CD4-positive, alpha-beta T cell treated with Interleukin-15 for 1 hour (primary cell): ENCODE results near the gene HES5.

Experiments
- DNase-seq: peaks from one replicate; pipeline ENCODE4 v3.0.0-alpha.2; 2020

HES5 gene

GRCh38 chr1:2530513-2531361, 674 bp upstream of the HES5 start:
- DNase-seq = no peak

GRCh38 chr1:2528966-2529783, 888 bp downstream of the HES5 start:
- peak; percentile 65 for DNase-seq

GRCh38 chr1:2528611-2528965, 1.5 kb downstream of the HES5 start:
- DNase-seq = no peak

DNA sequence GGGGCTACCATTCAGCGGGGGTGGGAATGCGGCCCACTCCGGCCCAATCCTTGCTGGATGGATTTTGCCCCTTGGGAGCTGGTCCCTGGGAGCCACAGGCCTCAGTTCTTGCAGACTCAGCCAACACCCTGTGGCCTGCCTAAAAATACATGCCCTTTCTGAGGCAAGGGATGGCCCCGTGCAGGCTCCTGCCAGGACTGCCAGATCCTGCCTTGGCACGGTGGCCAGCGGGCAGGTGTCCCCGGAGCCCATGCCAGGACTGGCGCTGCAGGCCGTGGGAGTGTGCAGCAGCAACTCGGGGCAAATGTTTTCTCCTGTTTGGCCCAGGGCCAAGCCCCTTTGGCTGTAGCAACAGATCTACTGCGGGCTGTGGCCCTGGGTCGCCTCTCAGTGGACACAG, 2.0 kb downstream of the HES5 start:
- DNase-seq = no peak

GRCh38 chr1:2527556-2527860, 2.6 kb downstream of the HES5 start:
- no peak for DNase-seq

- peak; percentile 30 for DNase-seq
Measured at GRCh38 chr1:2526824-2527555, 3.1 kb downstream of the HES5 start.

- peak; percentile 89 for DNase-seq
Measured at GRCh38 chr1:2525920-2526823, 3.9 kb downstream of the HES5 start, which contains the start of gene PANK4. Gene PANK4, minus strand, starts transcription at chr1:2526596. Its CDS starts 9 bp downstream, at chr1:2526587.

- no peak for DNase-seq
Measured at GRCh38 chr1:2525572-2525919, 4.5 kb downstream of the HES5 start.

DNA sequence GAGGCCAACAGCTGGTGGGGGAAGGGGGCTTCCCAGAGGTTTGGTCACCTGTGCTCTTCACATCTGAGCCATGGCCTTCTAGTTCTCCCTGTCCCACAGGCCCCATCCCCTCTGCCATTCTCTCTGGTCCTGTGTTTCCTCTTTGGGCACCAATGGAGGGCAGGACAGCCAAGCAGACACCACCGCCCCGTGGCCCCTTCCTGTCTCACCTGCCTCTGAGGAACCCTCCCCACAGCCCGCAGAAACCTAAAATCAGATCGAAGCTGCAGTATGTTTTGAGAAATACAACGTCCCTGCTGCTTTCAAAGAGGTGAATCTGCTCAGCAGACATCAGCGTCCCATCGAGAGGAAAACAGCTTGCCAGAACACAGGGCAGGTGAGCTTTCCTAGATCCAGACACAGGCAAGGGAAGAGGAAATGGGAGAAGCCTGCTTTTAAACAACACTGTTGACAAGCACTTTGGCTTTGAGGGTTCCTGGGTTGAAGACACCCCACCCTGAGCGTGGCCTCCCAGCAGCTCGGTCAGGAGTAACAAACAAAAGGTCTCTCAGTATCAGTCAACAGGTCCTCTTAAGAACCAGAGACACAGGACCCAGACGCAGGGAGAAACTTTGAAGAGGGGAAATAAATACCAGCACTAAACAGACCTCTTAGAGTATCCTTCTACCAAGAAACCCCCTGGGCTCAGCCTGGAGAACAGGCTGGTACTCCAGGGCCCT, 6.0 kb downstream of the HES5 start:
- DNase-seq = peak; percentile 37

DNA sequence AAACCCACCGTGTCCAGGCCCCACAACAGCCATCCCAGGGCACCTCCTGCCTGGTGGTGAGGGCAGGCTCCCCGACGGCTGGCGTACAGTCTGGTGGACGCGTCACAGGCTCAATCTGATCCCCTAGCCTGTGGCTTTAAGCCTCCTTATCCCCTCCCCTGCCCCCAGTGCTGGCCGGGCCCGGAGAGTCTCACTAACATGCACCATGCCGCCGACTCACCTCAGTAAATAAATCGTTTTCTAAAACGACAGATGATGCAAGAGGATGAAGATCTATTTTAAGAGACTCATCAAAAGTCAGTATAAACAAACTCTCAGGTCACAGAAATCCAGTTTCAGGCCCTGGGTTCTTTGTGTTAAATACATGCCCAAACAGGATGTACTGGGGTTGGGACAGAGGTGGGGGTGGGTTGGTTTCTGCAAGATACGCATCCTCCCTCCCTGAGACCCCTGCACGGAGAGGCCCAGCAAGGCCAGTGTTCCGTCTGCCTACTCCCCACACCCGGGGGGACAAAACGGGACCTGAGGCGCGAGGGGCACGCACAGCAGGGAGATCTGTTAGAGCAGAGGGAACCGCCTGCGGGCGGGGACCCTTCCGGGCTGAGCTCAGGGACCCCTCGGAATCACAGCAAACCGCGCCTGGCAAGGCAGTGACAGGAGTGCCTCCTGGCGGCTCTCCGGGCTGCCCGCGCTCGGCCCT, 6.7 kb downstream of the HES5 start:
- DNase-seq = no peak

- DNase-seq = no peak
Measured at GRCh38 chr1:2522230-2522629, 7.8 kb downstream of the HES5 start.

GRCh38 chr1:2520806-2521205, 9.3 kb downstream of the HES5 start:
- no peak for DNase-seq

GRCh38 chr1:2520206-2520605, 9.9 kb downstream of the HES5 start:
- no peak for DNase-seq

GRCh38 chr1:2519729-2520128, 10.3 kb downstream of the HES5 start:
- DNase-seq = no peak

GRCh38 chr1:2519029-2519685, 10.9 kb downstream of the HES5 start:
- DNase-seq = no peak

- no peak for DNase-seq
Measured at GRCh38 chr1:2518528-2518927, 11.5 kb downstream of the HES5 start.

DNA sequence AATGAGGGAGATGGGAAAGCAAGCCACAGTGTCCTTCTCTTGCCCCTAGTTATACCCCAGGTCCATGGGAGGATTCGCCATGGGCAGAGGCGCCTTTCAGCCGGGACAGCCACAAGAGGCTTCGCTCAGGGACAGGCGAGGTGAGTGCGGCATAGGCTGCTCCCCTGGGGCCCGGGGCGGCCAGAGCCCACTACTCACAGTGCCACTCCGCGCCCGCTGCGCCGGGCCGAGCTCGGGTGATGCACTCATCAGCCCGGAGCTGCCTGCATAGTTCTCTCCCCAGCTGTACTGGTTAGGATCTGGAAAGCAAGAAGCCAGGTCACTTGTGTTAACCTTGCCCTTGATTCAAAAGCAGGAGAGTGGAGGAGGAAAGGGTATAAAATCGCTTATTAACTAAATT, 12.1 kb downstream of the HES5 start:
- no peak for DNase-seq

DNA sequence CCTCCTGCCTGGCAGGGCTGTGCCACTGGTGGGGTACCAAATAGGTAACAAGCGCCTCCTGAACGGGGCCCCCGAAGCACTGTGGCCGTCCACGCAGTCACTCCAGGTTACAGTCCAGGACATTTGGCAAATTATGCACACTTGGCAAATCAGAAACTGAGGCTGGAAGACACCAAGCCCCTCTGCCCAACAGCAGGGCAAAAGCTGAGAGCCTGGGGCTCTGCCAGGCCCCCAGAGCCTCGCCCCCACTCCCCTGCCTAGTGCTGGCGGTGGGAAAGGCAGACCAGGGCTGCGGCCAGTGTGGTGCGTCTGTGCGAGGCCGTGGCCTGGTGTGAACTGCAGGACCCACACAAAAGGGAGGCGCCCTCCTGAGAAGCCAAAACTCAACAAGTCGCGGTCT, 13.1 kb downstream of the HES5 start:
- no peak for DNase-seq

- DNase-seq = no peak
Measured at GRCh38 chr1:2516124-2516523, 13.9 kb downstream of the HES5 start.

GRCh38 chr1:2515763-2516080, 14.3 kb downstream of the HES5 start:
- DNase-seq = no peak
